ENCODE data around the gene DMAC1. TPM values are rescaled to one million over a fixed set of nuclear protein-coding genes. Genes with fewer than 3 reads are reported as not detected.
A peak's percentile ranks its signal among the peaks of the same experiment; 100 is the strongest.

Gene DMAC1
- total RNA-seq, 2 donors from 2014 or later, result 30.4 to 39.5 TPM

GRCh38 chr9:7770111-7770510, 29.5 kb downstream of the DMAC1 start:
- Mint-ChIP-seq H3K9me3 (peaks cover under 1% of the 10 kb centered on the region), H3K4me1 (ENCODE audit: low read depth in 2 of 2) (no peaks in the 10 kb centered on the region)
- no peak for ATAC-seq

GRCh38 chr9:7762600-7762999, 37.0 kb downstream of the DMAC1 start:
- no peak overlapping the region for H3K4me3 Mint-ChIP-seq
- ATAC-seq (no peak), DNase-seq (ENCODE audit: low spot score) (no peak)
- H3K4me1 Mint-ChIP-seq (ENCODE audit: low read depth in 2 of 2), result no peaks in the 10 kb centered on the region
- H3K36me3 Mint-ChIP-seq, result peaks cover 9% of the 10 kb centered on the region
- H3K9me3 Mint-ChIP-seq, result peaks cover 3% of the 10 kb centered on the region
- no peak overlapping the region for H3K27ac Mint-ChIP-seq
- H3K27me3 Mint-ChIP-seq, result peaks cover 7 to 10% of the 10 kb centered on the region in 2 donors

More at GRCh38 chr9:7770111-7770510, 29.5 kb downstream of the DMAC1 start:
- Mint-ChIP-seq H3K36me3 (peaks cover 3% of the 10 kb centered on the region), H3K27me3 (peaks cover 10 to 18% of the 10 kb centered on the region in 2 donors), H3K27ac (no peak overlapping the region), H3K4me3 (no peak overlapping the region)
- no peak for DNase-seq (ENCODE audit: low spot score)

- H3K36me3 Mint-ChIP-seq, result peaks cover 6% of the 10 kb centered on the region
- DNase-seq (ENCODE audit: low spot score) (no peak), ATAC-seq (no peak)
- peaks cover 4 to 5% of the 10 kb centered on the region in 2 donors for H3K27me3 Mint-ChIP-seq
- H3K27ac Mint-ChIP-seq, result no peak overlapping the region
- peaks cover 7 to 8% of the 10 kb centered on the region in 2 donors for H3K4me1 Mint-ChIP-seq (ENCODE audit: low read depth in 2 of 2)
- peaks cover 5% of the 10 kb centered on the region for H3K9me3 Mint-ChIP-seq
- H3K4me3 Mint-ChIP-seq, result no peak overlapping the region
Measured at GRCh38 chr9:7760014-7760415, 39.6 kb downstream of the DMAC1 start.

- Mint-ChIP-seq H3K27me3 (no peaks in the 10 kb centered on the region), H3K27ac (peak overlapping the region; percentile 78 to 86), H3K36me3 (no peaks in the 10 kb centered on the region), H3K4me3 (peak overlapping the region; percentile 60), H3K9me3 (peaks cover 7% of the 10 kb centered on the region), H3K4me1 (ENCODE audit: low read depth in 2 of 2) (peaks cover 7 to 12% of the 10 kb centered on the region in 2 donors)
- peak; percentile 66 for DNase-seq (ENCODE audit: low spot score)
- peak; percentile 94 to 96 for ATAC-seq
Measured at GRCh38 chr9:7756088-7756487, 43.5 kb downstream of the DMAC1 start.

- ATAC-seq, result no peak
- no peaks in the 10 kb centered on the region for H3K36me3 Mint-ChIP-seq
- H3K27me3 Mint-ChIP-seq, result peaks cover 13 to 31% of the 10 kb centered on the region in 2 donors
- H3K4me3 Mint-ChIP-seq, result no peak overlapping the region
- DNase-seq (ENCODE audit: low spot score), result no peak
- no peak overlapping the region for H3K27ac Mint-ChIP-seq
- H3K4me1 Mint-ChIP-seq (ENCODE audit: low read depth in 2 of 2), result peaks cover 7 to 12% of the 10 kb centered on the region in 2 donors
- peaks cover 7% of the 10 kb centered on the region for H3K9me3 Mint-ChIP-seq
Measured at GRCh38 chr9:7752481-7752880, 47.1 kb downstream of the DMAC1 start.
